Astrocyte (in vitro differentiated cells and primary cell): Measurements from ENCODE around the gene BCAR3. TPM values are rescaled to one million over a fixed set of nuclear protein-coding genes. Genes with fewer than 3 reads are reported as not detected.

ENCODE experiments used
- DNase-seq: peaks from one replicate; pipeline ENCODE4 v3.0.0-alpha.2; 2010; ENCODE audit warnings: low read depth
- FAIRE-seq: peaks from 2 replicates; lab custom pipeline; 2011; peaks lifted over from hg19 to GRCh38; lab: Jason Lieb, UNC
- H2AFZ ChIP-seq: 2 replicates; pipeline ENCODE4 v1.6.0; 2012; ENCODE audit warnings: low read depth, low read length, inconsistent platforms
- H3K27ac ChIP-seq: 2 replicates; pipeline ENCODE4 v1.5.1; 2011; ENCODE audit warnings: low read depth, low read length, inconsistent platforms
- H3K27me3 ChIP-seq: 2 replicates; pipeline ENCODE4 v1.6.0; 2011; ENCODE audit warnings: low read length, inconsistent platforms; ENCODE audit not compliant: insufficient read depth
- H3K36me3 ChIP-seq: 2 replicates; pipeline ENCODE4 v1.5.1; 2011; ENCODE audit warnings: low read length, inconsistent platforms; ENCODE audit not compliant: insufficient read depth
- H3K4me1 ChIP-seq: 2 replicates; pipeline ENCODE4 v1.5.1; 2011; ENCODE audit warnings: low read length, inconsistent platforms; ENCODE audit not compliant: insufficient read depth
- H3K4me2 ChIP-seq: 2 replicates; pipeline ENCODE4 v1.6.0; 2012; ENCODE audit warnings: low read length, inconsistent platforms
- H3K4me3 ChIP-seq: 2 replicates; pipeline ENCODE4 v1.5.1; 2011; ENCODE audit warnings: low read depth, mild to moderate bottlenecking, low read length, inconsistent platforms; ENCODE audit not compliant: insufficient read depth
- H3K79me2 ChIP-seq: 2 replicates; pipeline ENCODE4 v1.6.0; 2012; ENCODE audit warnings: mild to moderate bottlenecking, low read length, inconsistent platforms; ENCODE audit not compliant: insufficient read depth
- H3K9ac ChIP-seq: 2 replicates; pipeline ENCODE4 v1.6.0; 2012; ENCODE audit warnings: mild to moderate bottlenecking, low read length, inconsistent platforms
- H3K9me3 ChIP-seq: 2 replicates; pipeline ENCODE4 v1.5.1; 2012; ENCODE audit warnings: low read depth, mild to moderate bottlenecking, low read length, inconsistent platforms; ENCODE audit not compliant: insufficient read depth
- H4K20me1 ChIP-seq: 2 replicates; pipeline ENCODE4 v1.6.0; 2012; ENCODE audit warnings: low read length, inconsistent platforms; ENCODE audit not compliant: insufficient read depth
- H3K27ac Mint-ChIP-seq: one replicate; pipeline ENCODE4 v1.8.0; 2021; ENCODE audit warnings: mild to moderate bottlenecking, mixed read lengths; ENCODE audit not compliant: unreplicated experiment
- H3K27me3 Mint-ChIP-seq: one replicate; pipeline ENCODE4 v1.8.0; 2021; ENCODE audit warnings: low read depth, mixed read lengths; ENCODE audit not compliant: unreplicated experiment
- H3K36me3 Mint-ChIP-seq: one replicate; pipeline ENCODE4 v1.8.0; 2021; ENCODE audit warnings: low read depth, mixed read lengths; ENCODE audit not compliant: unreplicated experiment
- H3K4me1 Mint-ChIP-seq: one replicate; pipeline ENCODE4 v1.8.0; 2021; ENCODE audit warnings: low read depth, mixed read lengths; ENCODE audit not compliant: unreplicated experiment
- H3K4me3 Mint-ChIP-seq: one replicate; pipeline ENCODE4 v1.8.0; 2021; ENCODE audit warnings: mild to moderate bottlenecking, moderate library complexity, mixed read lengths; ENCODE audit not compliant: unreplicated experiment
- H3K9me3 Mint-ChIP-seq: one replicate; pipeline ENCODE4 v1.8.0; 2021; ENCODE audit warnings: mild to moderate bottlenecking, mixed read lengths; ENCODE audit not compliant: unreplicated experiment
- CTCF ChIP-seq: IDR thresholded peaks from 2 replicates; pipeline ENCODE4 v1.5.1; 2011; ENCODE audit warnings: low read depth, mild to moderate bottlenecking, inconsistent platforms, low read length, moderate library complexity; ENCODE audit not compliant: insufficient read depth
- EZH2 ChIP-seq: IDR thresholded peaks from 2 replicates; pipeline ENCODE4 v1.6.1; 2012; ENCODE audit warnings: mild to moderate bottlenecking, low read length, inconsistent platforms; ENCODE audit not compliant: insufficient read depth
- total RNA-seq: library from RNA; stranded (reverse); gene quantifications from 2 replicates; pipeline ENCODE4 v1.2.1, GENCODE V29; 2021

The BCAR3 gene
- total RNA-seq, 1 donor from 2014 or later, result 30.0 TPM

GRCh38 chr1:93659822-93660503, 21.7 kb downstream of the BCAR3 start:
- H3K36me3 ChIP-seq, result peaks cover 22% of the 10 kb centered on the region
- peak overlapping the region; percentile 28 for H3K4me3 Mint-ChIP-seq
- peak overlapping the region; percentile 6 for H3K9ac ChIP-seq
- H3K27me3 Mint-ChIP-seq, result no peaks in the 10 kb centered on the region
- no peak overlapping the region for H3K4me2 ChIP-seq
- peaks cover 53% of the 10 kb centered on the region for H3K4me1 Mint-ChIP-seq
- peaks cover 80% of the 10 kb centered on the region for H3K79me2 ChIP-seq
- H3K27ac Mint-ChIP-seq, result peak overlapping the region; percentile 41
- H3K27ac ChIP-seq, result peak overlapping the region; percentile 16
- no peak for FAIRE-seq
- no peak for TF ChIP-seq EZH2
- no peak for TF ChIP-seq CTCF
- H3K9me3 ChIP-seq, result no peaks in the 10 kb centered on the region
- H2AFZ ChIP-seq, result no peak overlapping the region
- peaks cover 34% of the 10 kb centered on the region for H3K4me1 ChIP-seq
- H3K4me3 ChIP-seq, result no peak overlapping the region
- no peaks in the 10 kb centered on the region for H3K27me3 ChIP-seq
- H3K36me3 Mint-ChIP-seq, result peaks cover 10% of the 10 kb centered on the region
- peaks cover 35% of the 10 kb centered on the region for H4K20me1 ChIP-seq
- no peak for DNase-seq
- no peaks in the 10 kb centered on the region for H3K9me3 Mint-ChIP-seq

GRCh38 chr1:93658188-93658587, 23.4 kb downstream of the BCAR3 start:
- DNase-seq, result no peak
- H3K27me3 ChIP-seq, result no peaks in the 10 kb centered on the region
- H3K4me1 Mint-ChIP-seq, result peaks cover 40% of the 10 kb centered on the region
- H3K36me3 Mint-ChIP-seq, result peaks cover 15% of the 10 kb centered on the region
- no peaks in the 10 kb centered on the region for H3K27me3 Mint-ChIP-seq
- H3K4me3 ChIP-seq, result no peak overlapping the region
- H3K4me2 ChIP-seq, result no peak overlapping the region
- no peak overlapping the region for H3K27ac ChIP-seq
- no peak overlapping the region for H3K27ac Mint-ChIP-seq
- H3K9ac ChIP-seq, result no peak overlapping the region
- TF ChIP-seq EZH2, result no peak
- no peak for TF ChIP-seq CTCF
- no peak overlapping the region for H3K4me3 Mint-ChIP-seq
- FAIRE-seq, result no peak
- H3K4me1 ChIP-seq, result peaks cover 18% of the 10 kb centered on the region
- H3K79me2 ChIP-seq, result peaks cover 90% of the 10 kb centered on the region
- H3K9me3 Mint-ChIP-seq, result no peaks in the 10 kb centered on the region
- H3K9me3 ChIP-seq, result peaks cover 3% of the 10 kb centered on the region
- H2AFZ ChIP-seq, result no peak overlapping the region
- peaks cover 21% of the 10 kb centered on the region for H3K36me3 ChIP-seq
- H4K20me1 ChIP-seq, result peaks cover 50% of the 10 kb centered on the region

GRCh38 chr1:93656491-93656890, 25.1 kb downstream of the BCAR3 start:
- DNase-seq (no peak), FAIRE-seq (no peak)
- Mint-ChIP-seq H3K9me3 (no peaks in the 10 kb centered on the region), H3K36me3 (peaks cover 14% of the 10 kb centered on the region), H3K27ac (peak overlapping the region; percentile 62), H3K4me3 (no peak overlapping the region), H3K4me1 (peaks cover 24% of the 10 kb centered on the region), H3K27me3 (no peaks in the 10 kb centered on the region)
- no peak overlapping the region for H2AFZ ChIP-seq
- no peaks in the 10 kb centered on the region for H3K27me3 ChIP-seq
- H3K36me3 ChIP-seq, result peaks cover 21% of the 10 kb centered on the region
- H4K20me1 ChIP-seq, result peaks cover 62% of the 10 kb centered on the region
- H3K79me2 ChIP-seq, result peaks cover 100% of the 10 kb centered on the region
- H3K4me3 ChIP-seq, result no peak overlapping the region
- H3K9ac ChIP-seq, result no peak overlapping the region
- TF ChIP-seq CTCF (no peak), EZH2 (no peak)
- no peak overlapping the region for H3K27ac ChIP-seq
- peaks cover 4% of the 10 kb centered on the region for H3K4me1 ChIP-seq
- H3K4me2 ChIP-seq, result no peak overlapping the region
- H3K9me3 ChIP-seq, result peaks cover 3% of the 10 kb centered on the region
